GM12878 (cell line): ENCODE data around the gene SLC37A1. TPM values are rescaled to one million over a fixed set of nuclear protein-coding genes. Genes with fewer than 3 reads are reported as not detected.

Experiments used
- ATAC-seq: fragments of 200-7000 bp; cut with Tn5 transposase; 3 replicates; pipeline ENCODE4 v1.9.1; 2020; ENCODE audit warnings: mild to moderate bottlenecking, moderate library complexity
- BruUV-seq: library from RNA; stranded (reverse); fragments of 400-500 nt; replicated peaks from 2 replicates; lab custom pipeline; 2021; lab: Mats Ljungman, UMichigan
- CTCF ChIA-PET: fragments of 300-600 bp; sonication (Branson Sonifier 250); formaldehyde crosslinking; extraction: SDS; loops from one replicate; lab custom pipeline; 2021; ENCODE audit warnings: inconsistent platforms; lab: Yijun Ruan, JAX
- POLR2A ChIA-PET: fragments of 350-600 bp; formaldehyde crosslinking; extraction: SDS; loops from one replicate; lab custom pipeline; 2021; ENCODE audit warnings: inconsistent platforms; lab: Charles Lee
- RAD21 ChIA-PET: fragments of 300-600 bp; sonication (Branson Sonifier 250); formaldehyde crosslinking; loops from one replicate; lab custom pipeline; 2023; ENCODE audit warnings: antibody characterized with exemption; ENCODE audit not compliant: unreplicated experiment; lab: Charles Lee
- SMC1A ChIA-PET: fragments of 300-600 bp; sonication (Branson Sonifier 250); formaldehyde crosslinking; loops from one replicate; lab custom pipeline; 2023; ENCODE audit not compliant: unreplicated experiment, uncharacterized antibody; lab: Charles Lee
- DNase-seq: peaks from one replicate; pipeline ENCODE4 v3.0.0-alpha.2; 2011; ENCODE audit warnings: low read depth, low spot score
- FAIRE-seq: peaks from 3 replicates; lab custom pipeline; 2011; peaks lifted over from hg19 to GRCh38; lab: Jason Lieb, UNC
- H2AFZ ChIP-seq: 2 replicates; pipeline ENCODE4 v1.6.0; 2011; ENCODE audit warnings: low read depth, low read length, control low read depth; ENCODE audit not compliant: control insufficient read depth
- H3K27ac ChIP-seq: 2 replicates; pipeline ENCODE4 v1.5.1; 2011; ENCODE audit warnings: control low read depth; ENCODE audit not compliant: control insufficient read depth, insufficient read depth
- H3K27me3 ChIP-seq, 2 experiments: replicated peaks in 1 of 2; 2 replicates each; pipeline versions ENCODE4 v1.6.0 to v1.6.1; 2011; ENCODE audit warnings: low read length in 1 of 2; ENCODE audit not compliant: control insufficient read depth in 2 of 2, insufficient read depth in 2 of 2
- H3K36me3 ChIP-seq, 2 experiments: 2 replicates each; pipeline ENCODE4 v1.5.1; 2011; ENCODE audit warnings: low read length in 1 of 2; ENCODE audit not compliant: control insufficient read depth in 2 of 2, insufficient read depth in 2 of 2
- H3K4me1 ChIP-seq: 2 replicates; pipeline ENCODE4 v1.6.1; 2011; ENCODE audit warnings: mild to moderate bottlenecking, low read length, moderate library complexity, mixed read lengths; ENCODE audit not compliant: control insufficient read depth, insufficient read depth
- H3K4me2 ChIP-seq: 2 replicates; pipeline ENCODE4 v1.6.0; 2011; ENCODE audit warnings: control low read depth; ENCODE audit not compliant: control insufficient read depth, insufficient read depth
- H3K4me3 ChIP-seq: fragments of 200-600 bp; sonication (generic); 2 replicates; pipeline ENCODE4 v1.5.1; 2016
- H3K79me2 ChIP-seq: 2 replicates; pipeline ENCODE4 v1.6.0; 2011; ENCODE audit warnings: low read length; ENCODE audit not compliant: control insufficient read depth, insufficient read depth
- H3K9ac ChIP-seq: 2 replicates; pipeline ENCODE4 v1.8.0; 2011; ENCODE audit warnings: low read length, control low read depth, mixed read lengths; ENCODE audit not compliant: control insufficient read depth, insufficient read depth
- H3K9me3 ChIP-seq: replicated peaks from 3 replicates; pipeline ENCODE4 v1.5.1; 2011; ENCODE audit warnings: mild to moderate bottlenecking, low read length; ENCODE audit not compliant: control insufficient read depth, insufficient read depth
- H4K20me1 ChIP-seq: 2 replicates; pipeline ENCODE4 v1.6.0; 2011; ENCODE audit not compliant: control insufficient read depth, insufficient read depth
- ATF7 ChIP-seq: fragments of 450-650 bp; IDR thresholded peaks from 2 replicates; pipeline ENCODE4 v1.6.1; 2016; ENCODE audit warnings: low read depth, mild to moderate bottlenecking
- BHLHE40 ChIP-seq, 2 experiments: fragments of 450-650 bp in 1 of 2; IDR thresholded peaks; 2 replicates each; pipeline ENCODE4 v1.6.1; 2011 to 2017; ENCODE audit warnings: low read depth in 2 of 2, borderline replicate concordance in 1 of 2, improper control_type of control experiment in 1 of 2, low read length in 1 of 2, mild to moderate bottlenecking in 1 of 2
- EZH2 ChIP-seq: IDR thresholded peaks from 2 replicates; pipeline ENCODE4 v1.6.1; 2012; ENCODE audit warnings: low read depth, mild to moderate bottlenecking, control low read depth, inconsistent platforms, low read length, borderline replicate concordance; ENCODE audit not compliant: control insufficient read depth
- MYB ChIP-seq: fragments of 150-350 bp; IDR thresholded peaks from 2 replicates; pipeline ENCODE4 v1.6.1; 2014; ENCODE audit warnings: mild to moderate bottlenecking, low read depth, low read length, borderline replicate concordance
- NFXL1 ChIP-seq: fragments of 450-650 bp; IDR thresholded peaks from 2 replicates; pipeline ENCODE4 v1.6.1; 2017; ENCODE audit warnings: antibody characterized with exemption, mild to moderate bottlenecking, borderline replicate concordance
- POU2F2 ChIP-seq: IDR thresholded peaks from 3 replicates; pipeline ENCODE4 v1.6.1; 2011; ENCODE audit warnings: low read depth, mild to moderate bottlenecking, low read length, borderline replicate concordance
- RB1 ChIP-seq: fragments of 450-650 bp; formaldehyde crosslinking; IDR thresholded peaks from 2 replicates; pipeline ENCODE4 v1.6.1; 2017; ENCODE audit warnings: mild to moderate bottlenecking, borderline replicate concordance
- SRF ChIP-seq, 2 experiments: IDR thresholded peaks; 2 replicates each; pipeline ENCODE4 v1.6.1; 2011; ENCODE audit warnings: low read depth in 2 of 2, low read length in 2 of 2, mild to moderate bottlenecking in 1 of 2, moderate library complexity in 1 of 2
- SUPT20H ChIP-seq: IDR thresholded peaks from 2 replicates; pipeline ENCODE4 v1.6.1; 2011; ENCODE audit warnings: low read depth, mild to moderate bottlenecking, low read length, moderate library complexity, borderline replicate concordance; ENCODE audit not compliant: control insufficient read depth
- TCF3 ChIP-seq: IDR thresholded peaks from 2 replicates; pipeline ENCODE4 v1.6.1; 2012; ENCODE audit warnings: low read depth, mild to moderate bottlenecking, low read length, borderline replicate concordance; ENCODE audit not compliant: insufficient read depth
- YBX1 ChIP-seq: fragments of 450-650 bp; IDR thresholded peaks from 2 replicates; pipeline ENCODE4 v1.6.1; 2016; ENCODE audit warnings: antibody characterized with exemption
- ZZZ3 ChIP-seq: IDR thresholded peaks from 2 replicates; pipeline ENCODE4 v1.6.1; 2011; ENCODE audit warnings: low read depth; ENCODE audit not compliant: control insufficient read depth, insufficient read length
- WGBS: methylation state at CpG from one replicate; pipeline ENCODE4 v1.1.6; 2016; ENCODE audit warnings: low lambda C conversion rate; ENCODE audit not compliant: insufficient replicate concordance, insufficient coverage; ENCODE audit errors: missing lambda C conversion rate; 5-methylcytosine and 5-hydroxymethylcytosine counted together
- in situ Hi-C: fragments of 300-500 bp; cut with MboI; formaldehyde crosslinking; loops from 9 replicates; pipeline ENCODE4 v1.14.3; 2018; ENCODE audit warnings: mixed read lengths
- intact Hi-C: fragments of 100-400 bp; cut with micrococcal nuclease; formaldehyde crosslinking; loops from one replicate; pipeline ENCODE4 v1.14.2; 2022; ENCODE audit not compliant: unreplicated experiment
- polyA plus RNA-seq, 11 experiments: library from polyadenylated mRNA; depleted of rRNA in 4 of 11; unstranded in 6 of 11; stranded (reverse) in 5 of 11; fragments of >200 nt; fragmentation: Nextera tagmentation in 4 of 11; fragmentation: Illumina TruSeq in 1 of 11; extraction: Ambion mirVana in 4 of 11; extraction: Trizol in 1 of 11; gene quantifications; 1 replicate in 1 of 11; 2 replicates in 10 of 11; pipeline versions ENCODE4 v1.2.1 to v1.2.3, GENCODE V29; 2011 to 2016; ENCODE audit warnings: inconsistent platforms in 2 of 11, missing spikeins in 2 of 11, low read depth in 1 of 11
- total RNA-seq, 4 experiments: library from RNA; depleted of rRNA in 3 of 4; stranded (reverse); fragments of >200 nt in 3 of 4; fragmentation: Illumina TruSeq in 1 of 4; extraction: Trizol in 1 of 4; gene quantifications; 2 replicates each; pipeline versions ENCODE4 v1.2.1 to v1.2.3, GENCODE V29; 2013 to 2021
- TF ChIP-seq, protein P1 (sequence below): IDR thresholded peaks from 2 replicates; pipeline ENCODE4 v1.6.1; 2012; ENCODE audit warnings: low read depth, low read length, improper control_type of control experiment
- TF ChIP-seq, protein P2 (sequence below): IDR thresholded peaks from 2 replicates; pipeline ENCODE4 v1.6.1; 2012; ENCODE audit warnings: low read depth, low read length, improper control_type of control experiment

SLC37A1 gene
- total and polyA plus RNA-seq, 10 of the 15 experiments (the other 5 are each of a cell fraction or from before 2014, with no cell fraction given), result 1.1 to 35.5 (median 24.4) TPM

DNA sequence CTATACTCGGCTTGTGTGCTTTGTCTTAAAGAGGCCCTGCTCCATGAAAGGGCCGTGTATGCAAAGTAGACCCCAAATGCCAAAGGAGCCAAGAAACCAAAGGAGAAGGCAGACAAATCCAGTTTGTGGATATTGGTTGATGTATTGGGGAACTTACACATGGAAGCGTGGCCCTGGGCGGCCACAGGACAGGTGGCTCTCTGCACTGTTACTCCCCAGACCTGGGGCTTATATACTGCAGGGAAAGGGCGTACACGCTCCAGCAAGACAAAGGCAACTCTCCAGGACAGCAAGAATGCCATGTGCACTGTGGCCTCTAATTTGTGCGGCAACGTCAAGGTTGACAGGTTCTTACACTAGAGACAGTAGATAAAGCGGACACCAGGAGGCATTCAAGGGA lies 42.4 kb upstream of the SLC37A1 start:
- intact Hi-C loops, result no loop called here

More for the DNA sequence above, 42.4 kb upstream of the SLC37A1 start:
- Histone ChIP-seq H3K4me3 (no peak overlapping the region), H3K27me3 (no peaks in the 10 kb centered on the region), H3K36me3 (no peaks in the 10 kb centered on the region), H3K9ac (no peak overlapping the region), H3K4me1 (peaks cover 55% of the 10 kb centered on the region)
- no TSS peak for BruUV-seq
- POLR2A ChIA-PET, result no interaction called here
- no peak for TF ChIP-seq BHLHE40 (IDR thresholded peaks at IDR 0.05; ENCODE audit: borderline replicate concordance in 1 of 2, low read depth in 2 of 2, low read length in 1 of 2)
- TF ChIP-seq NFXL1, result no peak
- no peak for TF ChIP-seq TCF3
- TF ChIP-seq, protein P1, sequence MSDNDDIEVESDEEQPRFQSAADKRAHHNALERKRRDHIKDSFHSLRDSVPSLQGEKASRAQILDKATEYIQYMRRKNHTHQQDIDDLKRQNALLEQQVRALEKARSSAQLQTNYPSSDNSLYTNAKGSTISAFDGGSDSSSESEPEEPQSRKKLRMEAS, result no peak
- TF ChIP-seq YBX1, result no peak
- no peak for TF ChIP-seq SUPT20H
- TF ChIP-seq RB1, result no peak
- TF ChIP-seq, protein P2, sequence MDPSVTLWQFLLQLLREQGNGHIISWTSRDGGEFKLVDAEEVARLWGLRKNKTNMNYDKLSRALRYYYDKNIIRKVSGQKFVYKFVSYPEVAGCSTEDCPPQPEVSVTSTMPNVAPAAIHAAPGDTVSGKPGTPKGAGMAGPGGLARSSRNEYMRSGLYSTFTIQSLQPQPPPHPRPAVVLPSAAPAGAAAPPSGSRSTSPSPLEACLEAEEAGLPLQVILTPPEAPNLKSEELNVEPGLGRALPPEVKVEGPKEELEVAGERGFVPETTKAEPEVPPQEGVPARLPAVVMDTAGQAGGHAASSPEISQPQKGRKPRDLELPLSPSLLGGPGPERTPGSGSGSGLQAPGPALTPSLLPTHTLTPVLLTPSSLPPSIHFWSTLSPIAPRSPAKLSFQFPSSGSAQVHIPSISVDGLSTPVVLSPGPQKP, result no peak
- TF ChIP-seq ATF7, result no peak
- TF ChIP-seq MYB, result no peak
- no peak for TF ChIP-seq POU2F2
- no peak for TF ChIP-seq EZH2
- no peak for TF ChIP-seq ZZZ3
- TF ChIP-seq SRF (IDR thresholded peaks at IDR 0.05; ENCODE audit: low read depth in 2 of 2, low read length in 2 of 2), result no peak
- TF ChIP-seq, all 136 proteins: peak for 0
- Histone ChIP-seq H4K20me1 (no peaks in the 10 kb centered on the region), H3K4me2 (no peak overlapping the region), H3K27ac (no peak overlapping the region), H3K79me2 (no peaks in the 10 kb centered on the region), H2AFZ (no peak overlapping the region), H3K9me3 (no peaks in the 10 kb centered on the region)
- SMC1A ChIA-PET, result no interaction called here
- CTCF ChIA-PET, result no interaction called here
- in situ Hi-C loops, result no loop called here
- no peak for ATAC-seq
- RAD21 ChIA-PET, result no interaction called here
- no peak for DNase-seq
- no peak for FAIRE-seq
- WGBS, result 89% methylated on average over 9 of the region's 9 CpGs
